ENCODE measurements around the gene HTT.

DNA sequence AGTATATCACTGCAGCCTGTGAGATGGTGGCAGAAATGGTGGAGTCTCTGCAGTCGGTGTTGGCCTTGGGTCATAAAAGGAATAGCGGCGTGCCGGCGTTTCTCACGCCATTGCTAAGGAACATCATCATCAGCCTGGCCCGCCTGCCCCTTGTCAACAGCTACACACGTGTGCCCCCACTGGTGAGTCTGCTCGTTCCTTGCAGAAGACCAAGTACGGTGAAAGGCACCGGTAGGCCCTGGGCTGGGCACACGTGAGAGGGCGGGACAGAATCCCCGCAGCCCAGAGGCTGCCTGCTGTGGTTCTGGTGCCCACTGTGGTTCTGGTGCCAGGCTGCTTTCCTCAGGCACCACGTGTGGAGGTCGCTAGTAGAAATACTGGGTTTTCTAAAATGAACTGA, 143.3 kb downstream of the HTT start:
- TF ChIP-seq, protein P1, sequence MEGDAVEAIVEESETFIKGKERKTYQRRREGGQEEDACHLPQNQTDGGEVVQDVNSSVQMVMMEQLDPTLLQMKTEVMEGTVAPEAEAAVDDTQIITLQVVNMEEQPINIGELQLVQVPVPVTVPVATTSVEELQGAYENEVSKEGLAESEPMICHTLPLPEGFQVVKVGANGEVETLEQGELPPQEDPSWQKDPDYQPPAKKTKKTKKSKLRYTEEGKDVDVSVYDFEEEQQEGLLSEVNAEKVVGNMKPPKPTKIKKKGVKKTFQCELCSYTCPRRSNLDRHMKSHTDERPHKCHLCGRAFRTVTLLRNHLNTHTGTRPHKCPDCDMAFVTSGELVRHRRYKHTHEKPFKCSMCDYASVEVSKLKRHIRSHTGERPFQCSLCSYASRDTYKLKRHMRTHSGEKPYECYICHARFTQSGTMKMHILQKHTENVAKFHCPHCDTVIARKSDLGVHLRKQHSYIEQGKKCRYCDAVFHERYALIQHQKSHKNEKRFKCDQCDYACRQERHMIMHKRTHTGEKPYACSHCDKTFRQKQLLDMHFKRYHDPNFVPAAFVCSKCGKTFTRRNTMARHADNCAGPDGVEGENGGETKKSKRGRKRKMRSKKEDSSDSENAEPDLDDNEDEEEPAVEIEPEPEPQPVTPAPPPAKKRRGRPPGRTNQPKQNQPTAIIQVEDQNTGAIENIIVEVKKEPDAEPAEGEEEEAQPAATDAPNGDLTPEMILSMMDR (IDR thresholded peaks at IDR 0.05; ENCODE audit: insufficient read depth, low read depth, low read length) = no peak
- no peak for TF ChIP-seq EZH2 (IDR thresholded peaks at IDR 0.05; ENCODE audit: insufficient read depth, low read length)

All from astrocyte (in vitro differentiated cells and primary cell).